Natural killer cell (primary cell): Measurements from ENCODE around the gene VCL. TPM values are rescaled to one million over a fixed set of nuclear protein-coding genes. Genes with fewer than 3 reads are reported as not detected.

Source experiments
- ATAC-seq, 3 donors: fragments of 150-1000 bp in 2 of 3; fragments of 200-7000 bp in 1 of 3; cut with Tn5 transposase; 1 replicate in 1 of 3; 2 replicates in 2 of 3; pipeline ENCODE4 v1.10.0; 2021; ENCODE audit warnings: mild to moderate bottlenecking in 2 of 3, moderate library complexity in 2 of 3
- DNase-seq, 2 donors: peaks; one replicate each; pipeline versions ENCODE4 v3.0.0 to v3.0.0-alpha.2; 2013 to 2021; ENCODE audit warnings: mixed read lengths in 1 of 2
- H3K27ac ChIP-seq: one replicate; pipeline ENCODE4 v1.5.1; 2013; ENCODE audit warnings: mild to moderate bottlenecking, low read length
- H3K27me3 ChIP-seq: one replicate; pipeline ENCODE4 v1.6.1; 2013; ENCODE audit warnings: low read length; ENCODE audit not compliant: control insufficient read depth, insufficient read depth
- H3K36me3 ChIP-seq: one replicate; pipeline ENCODE4 v1.6.1; 2013; ENCODE audit warnings: low read length; ENCODE audit not compliant: control insufficient read depth, insufficient read depth
- H3K4me1 ChIP-seq: one replicate; pipeline ENCODE4 v1.6.1; 2013; ENCODE audit warnings: low read length; ENCODE audit not compliant: control insufficient read depth, insufficient read depth
- H3K4me3 ChIP-seq: one replicate; pipeline ENCODE4 v1.5.1; 2013; ENCODE audit warnings: low read length
- H3K9me3 ChIP-seq: one replicate; pipeline ENCODE4 v1.6.1; 2013; ENCODE audit warnings: low read length; ENCODE audit not compliant: control insufficient read depth, insufficient read depth
- H3K27ac Mint-ChIP-seq, 2 donors: one replicate each; pipeline ENCODE4 v1.8.0; 2022; ENCODE audit warnings: mild to moderate bottlenecking in 2 of 2, mixed read lengths in 2 of 2, moderate library complexity in 1 of 2
- H3K27me3 Mint-ChIP-seq, 2 donors: one replicate each; pipeline ENCODE4 v1.8.0; 2022; ENCODE audit warnings: low read depth in 2 of 2, mixed read lengths in 2 of 2
- H3K36me3 Mint-ChIP-seq: one replicate; pipeline ENCODE4 v1.8.0; 2022; ENCODE audit warnings: mixed read lengths
- H3K4me1 Mint-ChIP-seq, 2 donors: one replicate each; pipeline ENCODE4 v1.8.0; 2022; ENCODE audit warnings: mixed read lengths in 2 of 2
- H3K4me3 Mint-ChIP-seq: one replicate; pipeline ENCODE4 v1.8.0; 2022; ENCODE audit warnings: mild to moderate bottlenecking, moderate library complexity, mixed read lengths
- H3K9me3 Mint-ChIP-seq, 2 donors: one replicate each; pipeline ENCODE4 v1.8.0; 2022; ENCODE audit warnings: mixed read lengths in 2 of 2
- CTCF ChIP-seq: fragments of 200-600 bp; IDR thresholded peaks from one replicate; pipeline ENCODE4 v1.8.0; 2022; ENCODE audit warnings: antibody characterized with exemption
- WGBS: methylation state at CpG from one replicate; pipeline ENCODE4 v1.1.7; 2013; ENCODE audit warnings: missing lambda C conversion rate; ENCODE audit not compliant: insufficient coverage; 5-methylcytosine and 5-hydroxymethylcytosine counted together
- intact Hi-C: fragments of 100-400 bp; cut with micrococcal nuclease; formaldehyde crosslinking; loops from one replicate; pipeline ENCODE4 v1.14.2; 2022
- total RNA-seq, 4 donors: library from RNA; stranded (reverse); fragments of 120-200 nt in 1 of 4; gene quantifications; one replicate each; pipeline versions ENCODE4 v1.2.3 to v1.2.4, GENCODE V29; 2013 to 2022

VCL gene
- total RNA-seq, 3 donors from 2014 or later (not counting 1 experiment from before 2014, with no cell fraction given): 121 to 145 (median 122) TPM

GRCh38 chr10:74067373-74068352 lies 69.7 kb downstream of the VCL start:
- Histone ChIP-seq H3K27ac (no peak overlapping the region), H3K4me1 (no peaks in the 10 kb centered on the region), H3K9me3 (peaks cover 5% of the 10 kb centered on the region), H3K27me3 (no peaks in the 10 kb centered on the region), H3K36me3 (peaks cover 22% of the 10 kb centered on the region), H3K4me3 (no peak overlapping the region)
- intact Hi-C loops: no loop called here
- Mint-ChIP-seq H3K36me3 (peaks cover 15% of the 10 kb centered on the region), H3K4me1 (peaks cover 28 to 36% of the 10 kb centered on the region in 2 donors), H3K9me3 (peaks cover 2 to 3% of the 10 kb centered on the region in 2 donors), H3K27me3 (no peaks in the 10 kb centered on the region), H3K27ac (no peak overlapping the region), H3K4me3 (no peak overlapping the region)
- WGBS: 96% methylated on average over 4 of the region's 4 CpGs
- DNase-seq: no peak
- no peak for ATAC-seq
- TF ChIP-seq CTCF: no peak

- H3K27me3 ChIP-seq: no peaks in the 10 kb centered on the region
- no peak overlapping the region for H3K27ac Mint-ChIP-seq
- no peaks in the 10 kb centered on the region for H3K9me3 ChIP-seq
- H3K36me3 Mint-ChIP-seq: peaks cover 15% of the 10 kb centered on the region
- no peaks in the 10 kb centered on the region for H3K27me3 Mint-ChIP-seq
- no peak overlapping the region for H3K4me3 Mint-ChIP-seq
- H3K9me3 Mint-ChIP-seq: no peaks in the 10 kb centered on the region
- no peak for DNase-seq
- TF ChIP-seq CTCF: no peak
- H3K4me1 ChIP-seq: no peaks in the 10 kb centered on the region
- no peak overlapping the region for H3K4me3 ChIP-seq
- peaks cover 37% of the 10 kb centered on the region for H3K36me3 ChIP-seq
- peaks cover 22 to 26% of the 10 kb centered on the region in 2 donors for H3K4me1 Mint-ChIP-seq
- intact Hi-C loops: no loop called here
- no peak for ATAC-seq
- H3K27ac ChIP-seq: no peak overlapping the region
Observed at GRCh38 chr10:74071157-74071556, 73.2 kb downstream of the VCL start.

GRCh38 chr10:74072503-74072902 lies 74.6 kb downstream of the VCL start:
- no peak for TF ChIP-seq CTCF
- no peak overlapping the region for H3K27ac Mint-ChIP-seq
- DNase-seq (no peak), ATAC-seq (no peak)
- peaks cover 33 to 36% of the 10 kb centered on the region in 2 donors for H3K4me1 Mint-ChIP-seq
- Histone ChIP-seq H3K27me3 (no peaks in the 10 kb centered on the region), H3K36me3 (peaks cover 37% of the 10 kb centered on the region), H3K27ac (no peak overlapping the region), H3K9me3 (no peaks in the 10 kb centered on the region), H3K4me3 (no peak overlapping the region), H3K4me1 (no peaks in the 10 kb centered on the region)
- 98% methylated on average over 6 of the region's 6 CpGs for WGBS
- H3K36me3 Mint-ChIP-seq: peaks cover 18% of the 10 kb centered on the region
- no peaks in the 10 kb centered on the region for H3K27me3 Mint-ChIP-seq
- H3K4me3 Mint-ChIP-seq: no peak overlapping the region
- H3K9me3 Mint-ChIP-seq: no peaks in the 10 kb centered on the region
- intact Hi-C loops: no loop called here
